GM12878 (cell line): Measurements from ENCODE around the gene SRF.
"Not testable (repeated sequence)": the region's sequence is repeated elsewhere in the genome, so short reads cannot be mapped to it uniquely, and the experiment has no call there.

Experiments
- CHD1 ChIP-seq: IDR thresholded peaks from 2 replicates; pipeline ENCODE4 v1.6.1; 2012; ENCODE audit warnings: low read depth, low read length, improper control_type of control experiment
- TF ChIP-seq, protein P1 (sequence below): IDR thresholded peaks from 2 replicates; pipeline ENCODE4 v1.6.1; 2011; ENCODE audit warnings: borderline replicate concordance, low read depth, mild to moderate bottlenecking, moderate library complexity, low read length; ENCODE audit not compliant: insufficient read depth, poor library complexity, severe bottlenecking
- TF ChIP-seq, protein P2 (sequence below), 3 experiments: IDR thresholded peaks in 2 of 3; conservative IDR thresholded peaks in 1 of 3; 2 replicates each; pipeline ENCODE4 v1.5.1; 2011; ENCODE audit warnings: low read depth in 3 of 3, low read length in 3 of 3, mild to moderate bottlenecking in 3 of 3, control low read depth in 2 of 3, moderate library complexity in 2 of 3, inconsistent platforms in 1 of 3, mixed read lengths in 1 of 3; ENCODE audit not compliant: control insufficient read depth in 2 of 3, insufficient read depth in 1 of 3; ENCODE audit errors: extremely low read depth in 1 of 3

DNA sequence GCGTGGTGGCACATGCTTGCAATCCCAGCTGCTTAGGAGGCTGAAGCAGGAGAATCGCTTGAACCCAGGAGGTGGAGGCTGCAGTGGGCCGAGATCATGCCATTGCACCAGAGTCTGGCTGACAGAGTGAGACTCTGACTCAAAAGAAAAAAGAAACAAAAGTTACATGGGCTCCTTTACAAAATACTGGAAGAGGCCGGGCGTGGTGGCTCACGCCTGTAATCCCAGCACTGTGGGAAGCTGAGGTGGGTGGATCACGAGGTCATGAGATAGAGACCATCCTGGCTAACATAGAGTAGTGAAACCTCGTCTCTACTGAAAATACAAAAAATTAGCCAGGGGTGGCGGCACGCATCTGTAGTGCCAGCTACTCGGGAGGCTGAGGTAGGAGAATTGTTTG is 31.1 kb upstream of the SRF start:
- not testable (repeated sequence) for TF ChIP-seq CHD1
- TF ChIP-seq, protein P1, sequence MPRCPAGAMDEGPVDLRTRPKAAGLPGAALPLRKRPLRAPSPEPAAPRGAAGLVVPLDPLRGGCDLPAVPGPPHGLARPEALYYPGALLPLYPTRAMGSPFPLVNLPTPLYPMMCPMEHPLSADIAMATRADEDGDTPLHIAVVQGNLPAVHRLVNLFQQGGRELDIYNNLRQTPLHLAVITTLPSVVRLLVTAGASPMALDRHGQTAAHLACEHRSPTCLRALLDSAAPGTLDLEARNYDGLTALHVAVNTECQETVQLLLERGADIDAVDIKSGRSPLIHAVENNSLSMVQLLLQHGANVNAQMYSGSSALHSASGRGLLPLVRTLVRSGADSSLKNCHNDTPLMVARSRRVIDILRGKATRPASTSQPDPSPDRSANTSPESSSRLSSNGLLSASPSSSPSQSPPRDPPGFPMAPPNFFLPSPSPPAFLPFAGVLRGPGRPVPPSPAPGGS = not testable (repeated sequence)
- TF ChIP-seq, protein P2, sequence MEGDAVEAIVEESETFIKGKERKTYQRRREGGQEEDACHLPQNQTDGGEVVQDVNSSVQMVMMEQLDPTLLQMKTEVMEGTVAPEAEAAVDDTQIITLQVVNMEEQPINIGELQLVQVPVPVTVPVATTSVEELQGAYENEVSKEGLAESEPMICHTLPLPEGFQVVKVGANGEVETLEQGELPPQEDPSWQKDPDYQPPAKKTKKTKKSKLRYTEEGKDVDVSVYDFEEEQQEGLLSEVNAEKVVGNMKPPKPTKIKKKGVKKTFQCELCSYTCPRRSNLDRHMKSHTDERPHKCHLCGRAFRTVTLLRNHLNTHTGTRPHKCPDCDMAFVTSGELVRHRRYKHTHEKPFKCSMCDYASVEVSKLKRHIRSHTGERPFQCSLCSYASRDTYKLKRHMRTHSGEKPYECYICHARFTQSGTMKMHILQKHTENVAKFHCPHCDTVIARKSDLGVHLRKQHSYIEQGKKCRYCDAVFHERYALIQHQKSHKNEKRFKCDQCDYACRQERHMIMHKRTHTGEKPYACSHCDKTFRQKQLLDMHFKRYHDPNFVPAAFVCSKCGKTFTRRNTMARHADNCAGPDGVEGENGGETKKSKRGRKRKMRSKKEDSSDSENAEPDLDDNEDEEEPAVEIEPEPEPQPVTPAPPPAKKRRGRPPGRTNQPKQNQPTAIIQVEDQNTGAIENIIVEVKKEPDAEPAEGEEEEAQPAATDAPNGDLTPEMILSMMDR (IDR thresholded peaks at IDR 0.05 in 2 of 3, conservative IDR thresholded peaks at IDR 0.05 in 1 of 3; ENCODE audit: control insufficient read depth in 2 of 3, extremely low read depth in 1 of 3, insufficient read depth in 1 of 3, low read depth in 3 of 3, low read length in 3 of 3) = not testable (repeated sequence)
